ENCODE results near the gene LRRC70.

The LRRC70 gene

GRCh38 chr5:62577488-62577887 lies 1.1 kb upstream of the LRRC70 start:
- no peak for ATAC-seq
- TF ChIP-seq ZNF565 (CRISPR knock-in tag; conservative IDR thresholded peaks at IDR 0.05; ENCODE audit: low read depth) (no peak), ARNTL (CRISPR knock-in tag; IDR thresholded peaks at IDR 0.05; ENCODE audit: borderline replicate concordance, low read depth) (no peak), ZNF8 (CRISPR knock-in tag; IDR thresholded peaks at IDR 0.05) (no peak), CSRNP3 (CRISPR knock-in tag; IDR thresholded peaks at IDR 0.05) (no peak), CSDC2 (CRISPR knock-in tag; IDR thresholded peaks at IDR 0.05) (no peak), ZFP3 (CRISPR knock-in tag; IDR thresholded peaks at IDR 0.05) (no peak), CREB5 (CRISPR knock-in tag; IDR thresholded peaks at IDR 0.05; ENCODE audit: low read depth) (no peak), ZC3H10 (CRISPR knock-in tag; IDR thresholded peaks at IDR 0.05) (no peak), POU6F1 (CRISPR knock-in tag; IDR thresholded peaks at IDR 0.05; ENCODE audit: borderline replicate concordance, low read depth) (no peak), TOX (CRISPR knock-in tag; IDR thresholded peaks at IDR 0.05; ENCODE audit: borderline replicate concordance) (no peak), BACH2 (CRISPR knock-in tag; IDR thresholded peaks at IDR 0.05; ENCODE audit: borderline replicate concordance) (no peak), PATZ1 (CRISPR knock-in tag; IDR thresholded peaks at IDR 0.05; ENCODE audit: borderline replicate concordance) (no peak)

- no peak for TF ChIP-seq ZFP30 (CRISPR knock-in tag; IDR thresholded peaks at IDR 0.05)
- no peak for TF ChIP-seq RARB (CRISPR knock-in tag; IDR thresholded peaks at IDR 0.05)
- no peak for TF ChIP-seq CSDC2 (CRISPR knock-in tag; IDR thresholded peaks at IDR 0.05)
- TF ChIP-seq CREB5 (CRISPR knock-in tag; IDR thresholded peaks at IDR 0.05; ENCODE audit: low read depth): no peak
Measured at GRCh38 chr5:62579761-62580160, 1.1 kb downstream of the LRRC70 start.

GRCh38 chr5:62581836-62582597 lies 3.4 kb downstream of the LRRC70 start:
- no peak for ATAC-seq
- TF ChIP-seq ARNTL (CRISPR knock-in tag; IDR thresholded peaks at IDR 0.05; ENCODE audit: borderline replicate concordance, low read depth) (no peak), SNAI2 (CRISPR knock-in tag; IDR thresholded peaks at IDR 0.05) (no peak), ZNF8 (CRISPR knock-in tag; IDR thresholded peaks at IDR 0.05) (no peak), TCF4 (CRISPR knock-in tag; IDR thresholded peaks at IDR 0.05; ENCODE audit: borderline replicate concordance) (no peak), PPARA (CRISPR knock-in tag; IDR thresholded peaks at IDR 0.05; ENCODE audit: borderline replicate concordance) (no peak), CSDC2 (CRISPR knock-in tag; IDR thresholded peaks at IDR 0.05) (no peak), RARB (CRISPR knock-in tag; IDR thresholded peaks at IDR 0.05) (no peak), TOX (CRISPR knock-in tag; IDR thresholded peaks at IDR 0.05; ENCODE audit: borderline replicate concordance) (no peak), ZNF70 (CRISPR knock-in tag; IDR thresholded peaks at IDR 0.05) (no peak), ZFP3 (CRISPR knock-in tag; IDR thresholded peaks at IDR 0.05) (no peak), CSRNP3 (CRISPR knock-in tag; IDR thresholded peaks at IDR 0.05) (no peak), POU6F1 (CRISPR knock-in tag; IDR thresholded peaks at IDR 0.05; ENCODE audit: borderline replicate concordance, low read depth) (no peak), ISL1 (CRISPR knock-in tag; IDR thresholded peaks at IDR 0.05) (no peak), TSHZ2 (CRISPR knock-in tag; IDR thresholded peaks at IDR 0.05) (no peak)

More at GRCh38 chr5:62579761-62580160, 1.1 kb downstream of the LRRC70 start:
- no peak for ATAC-seq

All from SK-N-SH treated with all-trans-retinoic acid at 6 μM for 48 hours (cell line).